ENCODE results near the gene RAB35.

RAB35 gene

DNA sequence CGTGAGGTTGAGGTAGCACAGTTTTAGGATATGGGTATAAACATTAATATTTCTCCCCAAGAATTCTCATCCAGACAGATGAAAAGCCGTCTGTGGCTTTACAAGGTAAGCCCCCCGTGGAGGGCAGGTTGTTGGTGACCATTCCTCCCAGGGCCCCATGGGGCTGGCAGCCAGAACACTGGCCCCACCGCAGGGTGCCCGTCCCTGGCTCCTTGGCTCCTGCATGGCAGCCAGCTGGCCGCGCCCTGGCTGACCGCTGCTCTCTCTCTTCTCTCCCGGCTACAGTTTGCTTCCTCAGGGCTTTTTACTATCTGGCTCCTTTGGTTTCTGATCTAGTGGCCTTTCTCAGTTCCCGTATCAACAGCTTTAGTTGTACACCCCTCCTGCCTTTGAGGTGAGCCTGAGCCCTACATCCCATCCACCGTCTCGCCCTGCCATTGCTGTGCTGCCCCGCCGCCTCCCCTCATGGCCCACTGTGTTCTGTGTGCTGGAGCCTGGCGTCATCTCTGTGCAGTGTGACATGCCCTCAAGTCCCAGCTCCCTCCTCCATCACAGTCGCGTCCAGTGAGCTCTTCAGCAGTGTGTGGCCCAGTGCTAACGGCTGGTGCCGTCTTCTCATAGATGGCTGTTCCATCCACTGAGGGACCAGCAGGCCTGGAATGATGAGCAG is 25.8 kb downstream of the RAB35 start:
- H3K4me3 Mint-ChIP-seq: no peak overlapping the region
- H3K4me1 Mint-ChIP-seq (ENCODE audit: low read depth): peaks cover 22% of the 10 kb centered on the region
- no peaks in the 10 kb centered on the region for H3K36me3 Mint-ChIP-seq
- no peaks in the 10 kb centered on the region for H3K27me3 Mint-ChIP-seq
- H3K27ac Mint-ChIP-seq: peak overlapping the region; percentile 25
- no peaks in the 10 kb centered on the region for H3K9me3 Mint-ChIP-seq (ENCODE audit: low read depth)

GRCh38 chr12:120090206-120090605 is 26.3 kb downstream of the RAB35 start:
- peaks cover 25% of the 10 kb centered on the region for H3K4me1 Mint-ChIP-seq (ENCODE audit: low read depth)
- H3K9me3 Mint-ChIP-seq (ENCODE audit: low read depth): no peaks in the 10 kb centered on the region
- H3K27me3 Mint-ChIP-seq: no peaks in the 10 kb centered on the region
- no peak overlapping the region for H3K4me3 Mint-ChIP-seq
- H3K36me3 Mint-ChIP-seq: no peaks in the 10 kb centered on the region
- no peak overlapping the region for H3K27ac Mint-ChIP-seq

GRCh38 chr12:120089796-120090195 is 26.8 kb downstream of the RAB35 start:
- H3K27ac Mint-ChIP-seq: no peak overlapping the region
- H3K36me3 Mint-ChIP-seq: no peaks in the 10 kb centered on the region
- no peaks in the 10 kb centered on the region for H3K27me3 Mint-ChIP-seq
- H3K9me3 Mint-ChIP-seq (ENCODE audit: low read depth): no peaks in the 10 kb centered on the region
- no peak overlapping the region for H3K4me3 Mint-ChIP-seq
- H3K4me1 Mint-ChIP-seq (ENCODE audit: low read depth): peaks cover 30% of the 10 kb centered on the region

DNA sequence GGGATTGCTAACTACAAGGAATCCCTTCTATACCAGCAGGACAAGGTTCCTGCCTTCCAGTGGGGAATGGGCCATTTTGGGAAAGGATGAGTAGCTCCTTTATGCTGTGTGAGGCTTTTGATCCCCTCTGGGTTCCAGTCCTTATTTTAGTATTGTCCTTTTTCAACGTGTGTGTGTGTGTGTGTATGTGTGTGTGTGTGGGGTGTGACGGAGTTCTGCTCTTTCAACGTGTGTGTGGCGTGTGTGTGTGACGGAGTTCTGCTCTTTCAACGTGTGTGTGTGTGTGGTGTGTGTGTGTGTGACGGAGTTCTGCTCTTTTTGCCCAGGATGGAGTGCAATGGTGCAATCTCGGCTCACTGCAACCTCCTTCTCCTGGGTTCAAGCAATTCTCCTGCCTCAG is 27.4 kb downstream of the RAB35 start:
- peak overlapping the region; percentile 50 for H3K27ac Mint-ChIP-seq
- H3K9me3 Mint-ChIP-seq (ENCODE audit: low read depth): no peaks in the 10 kb centered on the region
- H3K4me3 Mint-ChIP-seq: no peak overlapping the region
- H3K27me3 Mint-ChIP-seq: no peaks in the 10 kb centered on the region
- H3K36me3 Mint-ChIP-seq: no peaks in the 10 kb centered on the region
- H3K4me1 Mint-ChIP-seq (ENCODE audit: low read depth): peaks cover 33% of the 10 kb centered on the region

DNA sequence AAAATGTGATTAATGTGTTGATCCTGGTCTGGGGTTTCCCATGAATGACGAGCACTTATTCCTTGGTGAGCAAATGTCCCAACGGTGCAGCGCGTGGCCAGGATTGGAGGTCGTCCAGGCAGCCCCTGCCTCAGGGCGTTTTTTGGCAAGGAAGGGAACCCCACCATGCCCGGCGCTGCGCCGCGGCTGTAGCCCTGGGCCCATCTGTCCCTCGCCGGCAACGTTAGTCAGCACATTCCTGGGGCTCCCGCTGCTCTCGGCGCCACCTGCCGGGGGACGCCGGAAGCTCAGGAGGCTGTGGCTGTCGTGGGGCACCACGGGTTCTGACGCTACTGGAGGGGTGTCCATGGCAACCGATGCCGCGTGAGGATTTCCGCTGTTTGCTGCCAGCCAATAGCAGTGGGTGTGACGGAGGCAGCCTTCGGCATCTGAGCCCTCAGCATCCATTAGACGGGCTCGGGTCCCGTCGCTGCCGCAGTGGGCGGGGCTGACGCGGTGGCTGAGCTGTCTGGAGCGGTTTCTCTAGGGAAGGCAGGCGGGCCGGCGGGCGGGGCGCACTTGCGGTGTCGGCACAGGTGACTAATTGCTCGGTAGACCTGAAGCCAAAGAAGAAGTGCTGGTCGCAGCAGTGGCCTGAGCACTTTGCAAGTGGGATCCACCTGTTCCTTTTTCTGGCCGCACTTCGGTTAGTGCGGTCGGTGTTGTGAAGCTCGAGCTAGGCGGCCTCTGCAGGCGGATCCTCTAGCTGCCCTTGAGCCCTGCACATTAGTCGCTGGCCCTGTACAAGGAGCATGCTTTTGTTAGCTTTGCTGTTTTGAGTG is 29.5 kb downstream of the RAB35 start:
- Mint-ChIP-seq H3K4me3 (peak overlapping the region; percentile 79), H3K27ac (peak overlapping the region; percentile 87), H3K36me3 (peaks cover 2% of the 10 kb centered on the region), H3K4me1 (ENCODE audit: low read depth) (peaks cover 33% of the 10 kb centered on the region), H3K9me3 (ENCODE audit: low read depth) (no peaks in the 10 kb centered on the region), H3K27me3 (no peaks in the 10 kb centered on the region)

GRCh38 chr12:120085920-120086645 is 30.5 kb downstream of the RAB35 start:
- Mint-ChIP-seq H3K4me3 (peak overlapping the region; percentile 79), H3K9me3 (ENCODE audit: low read depth) (no peaks in the 10 kb centered on the region), H3K4me1 (ENCODE audit: low read depth) (peaks cover 30% of the 10 kb centered on the region), H3K27ac (peak overlapping the region; percentile 90), H3K27me3 (no peaks in the 10 kb centered on the region), H3K36me3 (peaks cover 5% of the 10 kb centered on the region)

GRCh38 chr12:120081641-120082040 is 34.9 kb downstream of the RAB35 start:
- peaks cover 34% of the 10 kb centered on the region for H3K4me1 Mint-ChIP-seq (ENCODE audit: low read depth)
- H3K27me3 Mint-ChIP-seq: no peaks in the 10 kb centered on the region
- no peak overlapping the region for H3K4me3 Mint-ChIP-seq
- no peak overlapping the region for H3K27ac Mint-ChIP-seq
- no peaks in the 10 kb centered on the region for H3K9me3 Mint-ChIP-seq (ENCODE audit: low read depth)
- H3K36me3 Mint-ChIP-seq: peaks cover 11% of the 10 kb centered on the region

DNA sequence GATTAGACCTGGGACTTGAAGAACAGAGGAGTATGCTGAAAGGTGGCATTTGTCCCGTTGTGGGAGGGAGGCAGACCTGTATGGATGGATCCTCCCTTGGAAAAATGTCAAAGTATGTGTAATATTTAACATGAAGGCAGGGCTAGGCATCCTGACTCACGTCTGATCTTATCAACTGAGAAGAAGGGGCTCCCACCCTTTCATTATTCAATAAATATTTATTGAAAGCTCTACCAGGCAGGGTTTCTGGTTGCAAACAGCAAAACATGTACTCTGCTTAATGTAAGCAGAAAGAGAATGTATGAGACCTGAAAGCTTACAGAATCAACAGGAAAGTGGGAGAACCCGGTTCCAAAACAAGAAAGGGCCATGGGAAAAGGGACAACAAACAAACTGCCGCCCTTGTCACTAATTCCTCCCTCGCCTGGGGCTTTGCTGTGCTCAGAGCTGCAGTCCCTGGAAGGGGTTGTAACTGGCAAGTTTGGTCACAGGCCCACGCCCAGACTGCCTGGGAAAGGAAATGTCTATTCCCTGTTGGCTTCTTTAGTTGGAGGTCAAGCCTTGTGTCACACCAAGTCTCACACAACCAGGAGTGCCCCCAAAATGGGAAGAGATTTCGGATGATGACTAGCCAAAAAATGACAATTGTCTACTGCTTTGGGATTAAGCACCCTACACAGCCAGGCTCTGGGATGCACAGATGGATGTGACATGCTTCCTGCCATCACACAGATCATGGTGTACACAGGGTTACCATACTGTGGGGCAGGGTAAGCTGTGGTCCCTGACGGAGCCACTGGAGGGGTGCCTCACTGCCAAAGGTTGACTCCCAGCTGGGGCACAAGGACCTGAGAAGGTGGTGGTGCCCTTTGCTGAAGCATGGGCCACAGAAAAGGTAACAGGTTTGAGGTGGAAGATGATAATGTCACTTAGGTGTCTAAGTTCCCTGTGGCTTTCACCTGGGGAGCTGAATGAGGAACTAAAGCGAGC is 36.8 kb downstream of the RAB35 start:
- Mint-ChIP-seq H3K4me1 (ENCODE audit: low read depth) (peaks cover 25% of the 10 kb centered on the region), H3K36me3 (peaks cover 20% of the 10 kb centered on the region), H3K9me3 (ENCODE audit: low read depth) (no peaks in the 10 kb centered on the region), H3K27me3 (no peaks in the 10 kb centered on the region), H3K4me3 (no peak overlapping the region), H3K27ac (peak overlapping the region; percentile 92)

DNA sequence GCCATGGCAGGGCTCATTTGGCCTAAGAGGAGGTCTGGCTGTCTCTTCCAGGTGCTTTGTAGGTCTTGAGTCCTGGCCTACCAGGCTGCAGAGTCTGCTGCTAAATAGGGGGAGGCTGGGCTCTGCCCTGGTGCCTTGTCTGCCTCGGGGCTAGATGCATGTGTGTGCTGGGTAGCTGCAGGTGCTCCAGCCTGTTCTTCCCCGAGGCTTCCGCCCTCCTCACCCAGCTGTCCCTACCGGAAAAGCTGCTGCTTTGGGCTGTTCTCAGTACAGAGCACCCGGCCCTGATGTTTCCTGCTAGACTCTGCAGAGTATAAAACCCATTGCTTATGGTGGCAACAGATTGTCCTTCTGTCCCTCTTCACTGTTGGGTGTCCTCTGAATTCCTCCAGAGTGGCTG is 37.7 kb downstream of the RAB35 start:
- Mint-ChIP-seq H3K27me3 (no peaks in the 10 kb centered on the region), H3K27ac (peak overlapping the region; percentile 92), H3K36me3 (peaks cover 23% of the 10 kb centered on the region), H3K9me3 (ENCODE audit: low read depth) (no peaks in the 10 kb centered on the region), H3K4me1 (ENCODE audit: low read depth) (peaks cover 30% of the 10 kb centered on the region), H3K4me3 (peak overlapping the region; percentile 2)

GRCh38 chr12:120077260-120077659 is 39.3 kb downstream of the RAB35 start:
- H3K4me3 Mint-ChIP-seq: no peak overlapping the region
- peaks cover 24% of the 10 kb centered on the region for H3K36me3 Mint-ChIP-seq
- H3K27me3 Mint-ChIP-seq: no peaks in the 10 kb centered on the region
- no peak overlapping the region for H3K27ac Mint-ChIP-seq
- H3K9me3 Mint-ChIP-seq (ENCODE audit: low read depth): no peaks in the 10 kb centered on the region
- H3K4me1 Mint-ChIP-seq (ENCODE audit: low read depth): peaks cover 32% of the 10 kb centered on the region

GRCh38 chr12:120076651-120077050 is 39.9 kb downstream of the RAB35 start:
- Mint-ChIP-seq H3K36me3 (peaks cover 23% of the 10 kb centered on the region), H3K4me3 (no peak overlapping the region), H3K27ac (peak overlapping the region; percentile 58), H3K27me3 (no peaks in the 10 kb centered on the region), H3K9me3 (ENCODE audit: low read depth) (no peaks in the 10 kb centered on the region), H3K4me1 (ENCODE audit: low read depth) (peaks cover 32% of the 10 kb centered on the region)

DNA sequence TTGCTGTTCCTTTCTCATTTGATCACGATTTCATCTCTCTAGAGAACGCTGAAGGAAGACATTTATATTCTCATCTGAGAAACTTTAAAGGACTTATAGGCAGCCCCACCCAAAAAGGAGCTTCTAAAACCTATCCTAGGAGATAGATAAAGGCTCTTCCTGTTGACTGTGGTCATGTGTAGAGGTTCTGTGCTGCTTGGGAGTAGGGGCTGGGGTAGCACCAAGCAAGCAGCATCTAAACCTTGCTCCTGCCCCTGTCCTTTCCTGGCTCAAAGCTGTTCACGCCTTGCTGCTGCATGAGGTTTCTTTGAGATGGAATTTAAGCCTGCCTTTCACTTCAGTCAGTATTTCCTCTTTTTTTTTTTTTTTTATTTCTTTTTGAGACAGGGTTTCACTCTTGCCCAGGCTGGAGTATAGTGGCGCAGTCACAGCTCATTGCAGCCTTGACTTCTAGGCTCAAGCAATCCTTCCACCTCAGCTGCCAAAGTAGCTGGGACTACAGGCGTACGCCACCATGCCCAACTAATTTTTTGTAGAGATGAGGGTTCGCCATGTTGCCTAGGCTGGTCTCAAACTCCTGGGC is 41.4 kb downstream of the RAB35 start:
- Mint-ChIP-seq H3K27ac (peak overlapping the region; percentile 72), H3K9me3 (ENCODE audit: low read depth) (no peaks in the 10 kb centered on the region), H3K27me3 (no peaks in the 10 kb centered on the region), H3K36me3 (peaks cover 21% of the 10 kb centered on the region), H3K4me1 (ENCODE audit: low read depth) (peaks cover 32% of the 10 kb centered on the region), H3K4me3 (peak overlapping the region; percentile 9)

- H3K27ac Mint-ChIP-seq: peak overlapping the region; percentile 16
These were observed 43.9 kb downstream of the RAB35 start for GRCh38 chr12:120072472-120073249.

More at GRCh38 chr12:120072472-120073249, 43.9 kb downstream of the RAB35 start:
- Mint-ChIP-seq H3K4me1 (ENCODE audit: low read depth) (peaks cover 16% of the 10 kb centered on the region), H3K27me3 (no peaks in the 10 kb centered on the region), H3K36me3 (peaks cover 20% of the 10 kb centered on the region), H3K4me3 (no peak overlapping the region), H3K9me3 (ENCODE audit: low read depth) (no peaks in the 10 kb centered on the region)

Measured in activated naive CD8-positive, alpha-beta T cell (primary cell).